HG02759 (cell line): ENCODE data around the gene DUSP6.
A peak's percentile ranks its signal among the peaks of the same experiment; 100 is the strongest.

ENCODE experiments used
- ATAC-seq: cut with Tn5 transposase; IDR thresholded peaks from one replicate; pipeline ENCODE4 v1.9.1; 2021; ENCODE audit warnings: mild to moderate bottlenecking, moderate library complexity; ENCODE audit not compliant: unreplicated experiment

The DUSP6 gene, protein sequence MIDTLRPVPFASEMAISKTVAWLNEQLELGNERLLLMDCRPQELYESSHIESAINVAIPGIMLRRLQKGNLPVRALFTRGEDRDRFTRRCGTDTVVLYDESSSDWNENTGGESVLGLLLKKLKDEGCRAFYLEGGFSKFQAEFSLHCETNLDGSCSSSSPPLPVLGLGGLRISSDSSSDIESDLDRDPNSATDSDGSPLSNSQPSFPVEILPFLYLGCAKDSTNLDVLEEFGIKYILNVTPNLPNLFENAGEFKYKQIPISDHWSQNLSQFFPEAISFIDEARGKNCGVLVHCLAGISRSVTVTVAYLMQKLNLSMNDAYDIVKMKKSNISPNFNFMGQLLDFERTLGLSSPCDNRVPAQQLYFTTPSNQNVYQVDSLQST

GRCh38 chr12:89352492-89353187, at the start of gene DUSP6:
TSS of gene DUSP6 (minus strand) at chr12:89352501. CDS start at chr12:89352039, 462 bp downstream.
- ATAC-seq, result peak; percentile 40

DNA sequence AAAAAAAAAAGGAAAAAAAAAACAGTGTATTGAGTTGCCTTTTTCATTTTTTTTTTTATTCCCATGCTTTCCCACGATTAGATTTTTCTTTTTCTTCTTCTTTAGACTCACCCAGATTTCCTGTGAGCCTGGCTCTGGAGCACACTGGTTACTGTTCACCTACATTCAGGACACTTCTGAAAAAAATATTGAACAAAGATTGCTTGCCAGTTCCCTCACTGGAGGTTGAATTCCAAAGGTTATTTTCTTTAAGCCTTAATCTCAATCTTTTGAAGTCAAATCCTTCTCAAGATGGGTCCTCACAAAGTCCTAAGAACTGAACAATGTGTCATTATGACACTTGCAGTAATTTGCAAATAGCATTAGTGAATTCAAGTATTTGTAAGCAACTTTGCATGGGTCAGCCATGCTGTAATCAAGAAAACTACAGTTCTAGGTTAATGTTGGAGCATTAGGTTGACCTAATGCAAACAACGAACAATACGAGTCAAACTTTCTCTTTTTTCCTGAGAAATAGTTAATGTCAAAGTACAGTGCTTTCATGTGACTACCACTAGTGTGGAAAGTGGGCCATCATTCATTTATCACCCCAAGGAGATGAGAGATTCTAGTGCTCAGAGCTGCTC, 49.2 kb upstream of the DUSP6 start:
- no peak for ATAC-seq

GRCh38 chr12:89400415-89400814, 48.1 kb upstream of the DUSP6 start:
- ATAC-seq, result no peak

DNA sequence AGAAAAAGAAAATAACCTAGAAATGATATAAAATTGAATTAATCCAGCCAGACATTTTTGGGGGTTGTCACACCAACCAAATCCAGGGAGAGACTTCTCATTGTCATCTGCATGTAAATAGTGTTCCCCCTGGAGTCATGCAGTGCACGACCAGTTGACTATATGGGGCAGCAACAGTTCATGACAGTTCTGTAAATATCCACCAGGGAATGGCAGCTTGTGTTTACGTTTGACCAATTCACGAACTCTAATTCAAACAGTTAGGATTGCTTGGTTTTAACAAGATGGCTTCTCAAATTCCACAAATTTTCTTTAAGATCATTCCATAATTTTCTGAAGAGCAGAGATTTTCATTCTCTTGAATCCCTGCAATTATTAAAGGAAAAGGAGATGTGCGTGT, 43.4 kb upstream of the DUSP6 start:
- ATAC-seq, result no peak

- no peak for ATAC-seq
Observed at GRCh38 chr12:89393551-89394121, 41.3 kb upstream of the DUSP6 start.

- no peak for ATAC-seq
Observed at GRCh38 chr12:89392391-89392790, 40.1 kb upstream of the DUSP6 start.

DNA sequence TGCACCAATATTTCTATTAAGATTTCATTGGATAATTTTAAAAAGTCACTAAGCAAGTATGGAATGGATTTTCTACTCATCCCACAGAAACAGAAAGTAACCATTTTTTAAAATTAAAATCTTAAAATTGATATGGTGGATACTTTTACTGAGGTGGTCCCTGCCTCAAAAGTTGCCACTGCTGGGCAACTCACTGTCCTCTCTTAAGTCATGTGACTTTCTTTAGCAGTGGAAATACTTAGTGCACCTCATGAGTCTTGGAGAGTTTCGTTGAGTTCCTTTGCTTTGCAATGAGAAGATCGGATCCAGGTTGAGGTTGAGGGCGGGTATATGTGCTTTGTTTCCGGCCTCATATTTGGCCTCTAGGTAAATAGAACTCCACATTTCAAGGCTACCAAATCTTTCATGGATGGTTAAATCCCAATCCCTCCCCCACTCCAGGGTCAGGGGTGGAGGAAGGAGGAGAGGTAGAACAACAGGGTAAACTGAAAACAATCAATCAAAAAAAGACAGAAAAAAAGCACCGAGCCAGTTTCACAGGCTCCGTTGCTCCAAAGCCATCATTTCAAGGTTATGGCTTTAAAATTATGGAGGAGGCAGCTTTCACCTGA, 39.5 kb upstream of the DUSP6 start:
- no peak for ATAC-seq

DNA sequence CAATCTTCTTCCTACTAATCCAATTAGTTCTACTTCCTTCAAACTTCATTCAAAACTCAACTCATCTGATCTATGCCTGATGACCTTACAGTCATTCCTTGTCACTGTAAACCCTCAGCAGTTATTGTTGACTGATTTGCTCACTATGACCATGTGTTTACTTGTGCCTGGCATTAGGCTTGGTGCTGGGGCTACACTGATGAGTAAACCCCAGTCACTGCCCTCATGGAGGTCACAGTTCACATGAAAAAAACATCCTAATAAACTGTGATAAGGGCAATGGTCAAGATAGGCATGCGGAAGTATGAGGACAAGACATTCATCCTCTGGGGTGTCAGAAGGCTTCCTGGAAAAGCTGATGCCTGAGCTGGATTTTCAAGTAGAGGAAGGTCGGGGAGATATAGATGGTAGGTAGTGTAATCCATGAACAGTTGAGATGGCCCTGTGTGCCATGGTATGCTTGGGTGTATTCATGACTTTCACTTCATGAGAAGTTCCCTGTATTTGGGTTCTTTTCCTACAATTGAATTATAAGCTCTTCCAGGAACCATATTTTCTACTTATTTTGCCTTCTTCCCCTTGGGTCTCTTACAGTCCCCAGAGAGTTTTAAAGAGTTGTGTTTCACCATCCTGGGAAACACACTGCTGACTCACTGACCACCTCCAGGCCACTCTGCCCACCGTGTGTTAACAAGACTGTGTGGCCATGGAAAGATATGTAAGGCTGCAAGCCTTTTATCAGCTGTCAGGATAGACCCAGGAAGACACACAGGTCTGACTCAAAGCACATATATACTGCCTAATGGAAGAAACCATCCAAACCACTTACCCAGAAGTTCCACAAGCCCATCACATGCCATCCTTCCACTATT, 38.7 kb upstream of the DUSP6 start:
- ATAC-seq, result no peak

- ATAC-seq, result peak; percentile 81
Observed at GRCh38 chr12:89389755-89390661, 37.7 kb upstream of the DUSP6 start.

GRCh38 chr12:89386138-89386537, 33.8 kb upstream of the DUSP6 start:
- no peak for ATAC-seq

DNA sequence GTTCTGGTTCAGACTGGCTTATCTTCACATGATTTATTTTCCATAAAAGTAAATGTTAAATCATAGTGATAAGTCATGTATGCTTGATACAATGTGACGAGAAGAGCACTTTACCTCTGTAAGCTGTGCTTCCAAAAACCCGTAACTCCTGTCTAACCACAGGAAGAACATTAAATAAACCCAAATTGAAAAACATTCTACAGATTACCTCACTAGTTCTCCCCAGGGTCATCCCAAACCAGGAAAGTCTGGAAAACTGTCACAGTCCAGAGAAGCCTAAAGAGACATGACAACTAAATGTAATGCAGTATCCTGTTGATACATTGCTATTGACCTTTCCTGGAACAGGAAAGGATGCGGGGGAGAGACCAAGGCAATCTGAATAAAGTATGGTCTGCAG, 32.5 kb upstream of the DUSP6 start:
- ATAC-seq, result no peak

GRCh38 chr12:89384050-89384758, 31.9 kb upstream of the DUSP6 start:
- no peak for ATAC-seq

DNA sequence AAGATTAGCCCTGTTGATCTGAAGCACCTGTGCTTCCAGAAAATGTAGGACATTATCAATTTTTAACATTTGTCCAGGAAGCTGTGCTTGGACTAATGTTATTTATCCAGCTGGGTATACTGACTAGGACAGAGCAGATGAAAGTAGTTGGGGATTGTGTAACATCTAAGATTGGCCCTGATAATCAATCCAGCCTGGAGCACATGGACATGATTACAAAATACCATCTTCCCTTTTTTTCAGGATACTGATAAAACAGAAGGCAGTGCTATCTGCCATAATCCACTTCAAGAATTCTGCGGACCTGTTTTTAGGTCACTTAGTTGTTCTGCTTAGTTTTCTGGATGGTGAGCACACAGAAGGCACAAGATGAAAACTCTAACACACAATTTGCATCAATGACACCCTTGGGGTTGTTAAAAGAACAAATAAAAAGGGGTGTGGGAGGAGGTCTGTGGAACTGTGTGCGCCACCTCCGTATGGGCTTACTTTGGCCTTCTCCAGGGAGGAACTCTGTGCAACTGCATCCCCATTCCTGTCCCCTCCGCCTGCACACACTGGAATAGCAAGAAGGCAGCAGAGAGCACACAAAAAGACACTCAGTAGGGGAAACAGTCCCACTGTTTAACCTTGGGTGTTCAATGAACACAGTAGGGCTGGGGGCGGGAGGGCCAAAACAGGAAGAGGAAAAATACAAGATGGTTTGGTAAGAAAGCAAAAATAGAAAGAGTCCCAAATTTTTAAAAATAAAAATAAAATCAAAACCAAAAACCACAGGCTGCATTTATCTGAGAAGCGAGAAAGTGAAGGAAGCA, 31.1 kb upstream of the DUSP6 start:
- ATAC-seq, result no peak

- no peak for ATAC-seq
Observed at GRCh38 chr12:89382328-89382727, 30.0 kb upstream of the DUSP6 start.

GRCh38 chr12:89379839-89380467, 27.7 kb upstream of the DUSP6 start:
- ATAC-seq, result no peak

DNA sequence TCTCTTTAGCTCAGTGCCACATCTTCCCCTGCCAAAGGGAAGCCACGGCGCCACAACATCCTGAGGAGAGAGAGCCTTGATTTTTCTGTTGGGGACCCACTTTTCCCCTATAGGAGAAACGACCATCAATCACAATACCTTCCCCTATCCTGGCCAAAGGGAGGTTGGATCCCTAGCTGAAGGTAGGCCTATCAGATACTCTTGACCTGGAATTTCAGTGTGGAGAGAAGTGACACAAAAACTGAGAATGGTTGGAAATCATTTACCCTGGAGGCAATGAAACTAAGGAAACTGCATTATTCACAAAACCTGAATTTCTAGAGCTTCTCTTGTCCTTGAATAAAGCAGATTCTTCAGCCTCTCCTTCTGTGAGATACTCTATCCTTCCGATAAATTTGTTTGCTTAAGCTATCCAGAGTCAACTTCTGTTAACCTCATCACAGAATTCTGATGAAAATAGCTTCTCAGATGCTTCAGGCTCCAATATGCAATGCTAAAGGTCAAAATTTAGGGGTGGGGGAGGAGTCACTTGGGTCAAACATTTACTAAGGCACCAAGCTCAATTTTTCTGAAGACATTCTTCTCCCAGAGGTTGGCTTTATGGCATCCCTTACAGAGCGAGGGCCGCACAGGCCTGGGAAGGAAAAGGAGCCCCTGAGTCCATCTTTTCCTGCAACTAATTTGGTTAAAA, 27.0 kb upstream of the DUSP6 start:
- no peak for ATAC-seq

GRCh38 chr12:89376844-89377243, 24.5 kb upstream of the DUSP6 start:
- no peak for ATAC-seq
